Measurements from ENCODE around the gene ARID1B.
"Not testable (repeated sequence)": the region's sequence is repeated elsewhere in the genome, so short reads cannot be mapped to it uniquely, and the experiment has no call there.

ARID1B gene

GRCh38 chr6:156912431-156912830 is 135.3 kb downstream of the ARID1B start:
- no peak for DNase-seq

- no peak for DNase-seq
Measured at GRCh38 chr6:156914181-156914580, 137.0 kb downstream of the ARID1B start.

- DNase-seq = no peak
Measured at GRCh38 chr6:156916130-156916801, 139.1 kb downstream of the ARID1B start.

GRCh38 chr6:156917213-156917612 is 140.0 kb downstream of the ARID1B start:
- DNase-seq = no peak

- DNase-seq = no peak
Measured at GRCh38 chr6:156918647-156919046, 141.5 kb downstream of the ARID1B start.

GRCh38 chr6:156919370-156919769 is 142.2 kb downstream of the ARID1B start:
- DNase-seq = no peak

GRCh38 chr6:156919814-156920369 is 142.7 kb downstream of the ARID1B start:
- no peak for DNase-seq

GRCh38 chr6:156924246-156924645 is 147.1 kb downstream of the ARID1B start:
- DNase-seq = no peak

- DNase-seq = no peak
Measured at GRCh38 chr6:156925026-156925425, 147.8 kb downstream of the ARID1B start.

- no peak for DNase-seq
Measured at GRCh38 chr6:156925718-156926607, 148.8 kb downstream of the ARID1B start.

- DNase-seq = no peak
Measured at GRCh38 chr6:156928126-156928525, 150.9 kb downstream of the ARID1B start.

GRCh38 chr6:156928972-156929371 is 151.8 kb downstream of the ARID1B start:
- no peak for DNase-seq

GRCh38 chr6:156931283-156931682 is 154.1 kb downstream of the ARID1B start:
- DNase-seq = no peak

- no peak for DNase-seq
Measured at GRCh38 chr6:156933201-156934068, 156.3 kb downstream of the ARID1B start.

- DNase-seq = no peak
Measured at GRCh38 chr6:156934069-156934460, 156.9 kb downstream of the ARID1B start.

GRCh38 chr6:156935000-156935399 is 157.8 kb downstream of the ARID1B start:
- no peak for DNase-seq

- DNase-seq = no peak
Measured at GRCh38 chr6:156938143-156938542, 161.0 kb downstream of the ARID1B start.

GRCh38 chr6:156940221-156940620 is 163.0 kb downstream of the ARID1B start:
- no peak for DNase-seq

- no peak for DNase-seq
Measured at GRCh38 chr6:156942266-156942665, 165.1 kb downstream of the ARID1B start.

GRCh38 chr6:156943166-156943565 is 166.0 kb downstream of the ARID1B start:
- no peak for DNase-seq

GRCh38 chr6:156943816-156944215 is 166.6 kb downstream of the ARID1B start:
- DNase-seq = no peak

GRCh38 chr6:156944412-156944811 is 167.2 kb downstream of the ARID1B start:
- DNase-seq = no peak

- DNase-seq = not testable (repeated sequence)
Measured at GRCh38 chr6:156945789-156946172, 168.6 kb downstream of the ARID1B start.
